ENCODE measurements around the gene HTRA3. TPM values are rescaled to one million over a fixed set of nuclear protein-coding genes. Genes with fewer than 3 reads are reported as not detected.
A peak's percentile ranks its signal among the peaks of the same experiment; 100 is the strongest.

Gene HTRA3
- total RNA-seq, 1 experiment from 2014 or later, result 2.8 TPM

DNA sequence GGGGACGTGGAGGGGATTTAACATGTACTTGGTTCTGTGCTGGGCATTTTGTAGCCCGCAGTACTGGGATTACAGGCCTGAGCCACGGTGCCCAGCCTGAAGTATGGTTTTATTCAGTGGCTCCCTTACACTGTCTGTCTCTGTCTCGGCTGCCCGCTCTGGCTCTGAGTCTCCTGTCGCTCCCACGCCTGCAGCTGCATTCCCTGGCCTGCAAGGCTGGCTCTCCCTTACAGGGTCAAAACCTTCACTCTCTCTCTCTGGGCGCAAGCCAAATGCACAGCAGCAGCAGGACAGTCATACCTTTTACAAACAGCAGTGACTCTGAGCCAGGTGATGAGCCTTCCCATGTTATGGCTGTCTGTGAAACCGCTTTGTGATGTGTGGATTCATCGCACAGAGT is 72.1 kb downstream of the HTRA3 start:
- H3K4me2 ChIP-seq (ENCODE audit: low read length), result no peak overlapping the region
- CTCF ChIA-PET, result no interaction called here
- intact Hi-C loops (cut with micrococcal nuclease), result no loop called here
- ATAC-seq (no peak), DNase-seq (no peak)
- no peak overlapping the region for H2AFZ ChIP-seq (ENCODE audit: low read length)
- H3K4me3 ChIP-seq (ENCODE audit: low read length), result no peak overlapping the region
- H3K27me3 ChIP-seq (ENCODE audit: low read length), result no peaks in the 10 kb centered on the region
- no peaks in the 10 kb centered on the region for H3K36me3 ChIP-seq (ENCODE audit: low read depth, low read length)
- BruUV-seq (replicated peaks), result no TSS peak
- TF ChIP-seq EZH2phosphoT487 (IDR thresholded peaks at IDR 0.05; ENCODE audit: borderline replicate concordance, low read length), result no peak
- TF ChIP-seq EZH2 (IDR thresholded peaks at IDR 0.05; ENCODE audit: low read length, unreplicated experiment), result no peak
- TF ChIP-seq, protein P1, sequence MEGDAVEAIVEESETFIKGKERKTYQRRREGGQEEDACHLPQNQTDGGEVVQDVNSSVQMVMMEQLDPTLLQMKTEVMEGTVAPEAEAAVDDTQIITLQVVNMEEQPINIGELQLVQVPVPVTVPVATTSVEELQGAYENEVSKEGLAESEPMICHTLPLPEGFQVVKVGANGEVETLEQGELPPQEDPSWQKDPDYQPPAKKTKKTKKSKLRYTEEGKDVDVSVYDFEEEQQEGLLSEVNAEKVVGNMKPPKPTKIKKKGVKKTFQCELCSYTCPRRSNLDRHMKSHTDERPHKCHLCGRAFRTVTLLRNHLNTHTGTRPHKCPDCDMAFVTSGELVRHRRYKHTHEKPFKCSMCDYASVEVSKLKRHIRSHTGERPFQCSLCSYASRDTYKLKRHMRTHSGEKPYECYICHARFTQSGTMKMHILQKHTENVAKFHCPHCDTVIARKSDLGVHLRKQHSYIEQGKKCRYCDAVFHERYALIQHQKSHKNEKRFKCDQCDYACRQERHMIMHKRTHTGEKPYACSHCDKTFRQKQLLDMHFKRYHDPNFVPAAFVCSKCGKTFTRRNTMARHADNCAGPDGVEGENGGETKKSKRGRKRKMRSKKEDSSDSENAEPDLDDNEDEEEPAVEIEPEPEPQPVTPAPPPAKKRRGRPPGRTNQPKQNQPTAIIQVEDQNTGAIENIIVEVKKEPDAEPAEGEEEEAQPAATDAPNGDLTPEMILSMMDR (conservative IDR thresholded peaks at IDR 0.05; ENCODE audit: low read depth, low read length), result no peak
- H4K20me1 ChIP-seq (ENCODE audit: low read length), result no peaks in the 10 kb centered on the region
- POLR2A ChIA-PET (ENCODE audit: unreplicated experiment), result no interaction called here
- no peaks in the 10 kb centered on the region for H3K9me2 ChIP-seq (replicated peaks; ENCODE audit: low read length)
- no peak overlapping the region for H3K9ac ChIP-seq (ENCODE audit: low read length)
- H3K9me3 ChIP-seq (ENCODE audit: low read length), result no peaks in the 10 kb centered on the region
- no peak overlapping the region for H3K27ac ChIP-seq (ENCODE audit: low read length)
- H3F3A ChIP-seq (ENCODE audit: low read length, unreplicated experiment), result no peaks in the 10 kb centered on the region
- H3K79me2 ChIP-seq (ENCODE audit: low read length), result no peaks in the 10 kb centered on the region
- peaks cover 3% of the 10 kb centered on the region for H3K4me1 ChIP-seq (ENCODE audit: insufficient read depth, low read length)

DNA sequence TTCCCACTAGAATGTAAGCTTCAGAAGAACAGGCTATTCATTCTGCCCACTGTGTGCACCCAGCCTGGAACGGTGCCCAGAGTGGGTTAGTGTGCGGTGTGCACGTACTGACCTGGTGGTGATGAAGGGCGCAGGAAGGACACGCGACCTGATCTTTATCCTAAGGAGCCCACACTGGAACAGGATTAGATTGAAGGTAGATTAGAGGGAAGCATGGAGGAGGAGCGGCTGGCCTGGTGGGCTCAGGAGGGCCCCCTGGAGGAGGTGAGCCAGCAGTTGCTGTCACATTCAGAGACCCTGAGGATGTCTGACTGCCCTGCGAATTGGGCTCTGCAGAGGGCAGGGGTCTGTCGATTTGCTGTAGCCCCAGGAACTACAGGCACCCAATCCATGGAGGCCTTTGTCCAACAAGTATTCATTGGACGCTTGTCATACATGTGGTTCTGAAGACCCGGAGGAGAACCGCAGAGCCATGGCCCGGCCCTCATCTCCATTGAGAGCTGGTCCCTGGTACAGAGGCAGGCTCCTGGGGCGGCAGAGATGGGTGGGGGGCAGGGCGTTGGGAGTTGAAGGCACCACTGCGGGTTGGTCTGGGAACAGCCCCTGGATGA is 73.2 kb downstream of the HTRA3 start:
- H3K9me3 ChIP-seq (ENCODE audit: low read length), result no peaks in the 10 kb centered on the region
- TF ChIP-seq, protein P1 (conservative IDR thresholded peaks at IDR 0.05; ENCODE audit: low read depth, low read length), result peak; percentile 29; the same call in 1 of the 2 replicates
- TF ChIP-seq EZH2phosphoT487 (IDR thresholded peaks at IDR 0.05; ENCODE audit: borderline replicate concordance, low read length), result no peak
- no peak overlapping the region for H3K4me3 ChIP-seq (ENCODE audit: low read length)
- DNase-seq (no peak), ATAC-seq (no peak)
- no peaks in the 10 kb centered on the region for H3F3A ChIP-seq (ENCODE audit: low read length, unreplicated experiment)
- H3K9ac ChIP-seq (ENCODE audit: low read length), result no peak overlapping the region
- no peak overlapping the region for H3K4me2 ChIP-seq (ENCODE audit: low read length)
- no peaks in the 10 kb centered on the region for H3K79me2 ChIP-seq (ENCODE audit: low read length)
- H4K20me1 ChIP-seq (ENCODE audit: low read length), result no peaks in the 10 kb centered on the region
- intact Hi-C loops (cut with micrococcal nuclease), result no loop called here
- H2AFZ ChIP-seq (ENCODE audit: low read length), result no peak overlapping the region
- ChIA-PET POLR2A (ENCODE audit: unreplicated experiment) (interaction anchor here (0.6 kb wide), 1 partner anchor 204 kb away, joined by 4 read pairs; no protein-coding TSS in a partner anchor), CTCF (no interaction called here)
- H3K27ac ChIP-seq (ENCODE audit: low read length), result no peak overlapping the region
- no TSS peak for BruUV-seq (replicated peaks)
- H3K36me3 ChIP-seq (ENCODE audit: low read depth, low read length), result no peaks in the 10 kb centered on the region
- no peaks in the 10 kb centered on the region for H3K4me1 ChIP-seq (ENCODE audit: insufficient read depth, low read length)
- H3K9me2 ChIP-seq (replicated peaks; ENCODE audit: low read length), result no peaks in the 10 kb centered on the region
- H3K27me3 ChIP-seq (ENCODE audit: low read length), result no peaks in the 10 kb centered on the region

DNA sequence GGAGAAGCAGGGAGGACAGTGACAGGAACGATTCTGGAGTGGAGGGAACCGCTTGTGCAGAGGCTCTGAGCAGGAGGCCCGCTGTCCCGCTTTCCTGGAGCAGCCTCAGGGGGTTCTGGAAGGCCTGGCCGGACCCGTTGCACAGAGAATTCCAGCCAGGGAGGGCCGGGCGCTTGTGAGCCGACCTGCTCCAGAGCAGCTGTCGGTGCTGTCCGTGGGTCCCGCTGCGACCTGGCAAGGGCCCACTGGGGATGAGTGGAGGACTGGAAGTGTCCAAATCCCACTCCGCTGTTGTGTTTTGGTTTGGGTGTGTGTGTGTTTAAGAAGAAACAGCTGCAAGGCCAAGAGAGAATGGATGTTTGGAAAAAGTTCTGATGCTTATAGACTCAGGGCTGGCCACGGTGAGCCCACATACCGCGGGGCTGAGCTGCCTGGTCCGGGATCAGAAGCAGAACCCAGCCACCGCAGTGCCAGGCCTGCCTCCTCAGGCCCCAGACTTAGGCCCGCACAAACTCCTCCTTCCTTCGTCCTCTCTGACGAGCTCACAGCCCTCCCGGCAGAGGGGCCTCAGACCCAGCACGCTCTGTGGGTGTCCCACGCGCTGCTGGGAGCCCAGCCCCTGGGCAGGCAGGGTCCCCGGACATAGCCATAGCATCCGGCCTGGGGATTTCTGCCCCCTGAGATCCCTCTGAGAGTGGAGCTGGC is 73.9 kb downstream of the HTRA3 start:
- no peak overlapping the region for H2AFZ ChIP-seq (ENCODE audit: low read length)

More for the DNA sequence above, 73.9 kb downstream of the HTRA3 start:
- H3K79me2 ChIP-seq (ENCODE audit: low read length), result no peaks in the 10 kb centered on the region
- H3K9me2 ChIP-seq (replicated peaks; ENCODE audit: low read length), result no peaks in the 10 kb centered on the region
- DNase-seq (no peak), ATAC-seq (no peak)
- BruUV-seq (replicated peaks), result no TSS peak
- no peaks in the 10 kb centered on the region for H3K4me1 ChIP-seq (ENCODE audit: insufficient read depth, low read length)
- H3K9me3 ChIP-seq (ENCODE audit: low read length), result no peaks in the 10 kb centered on the region
- H3F3A ChIP-seq (ENCODE audit: low read length, unreplicated experiment), result no peaks in the 10 kb centered on the region
- H3K4me2 ChIP-seq (ENCODE audit: low read length), result no peak overlapping the region
- H3K4me3 ChIP-seq (ENCODE audit: low read length), result no peak overlapping the region
- intact Hi-C loops (cut with micrococcal nuclease), result no loop called here
- H3K27ac ChIP-seq (ENCODE audit: low read length), result no peak overlapping the region
- H3K27me3 ChIP-seq (ENCODE audit: low read length), result no peaks in the 10 kb centered on the region
- TF ChIP-seq EZH2 (IDR thresholded peaks at IDR 0.05; ENCODE audit: low read length, unreplicated experiment) (no peak), EZH2phosphoT487 (IDR thresholded peaks at IDR 0.05; ENCODE audit: borderline replicate concordance, low read length) (no peak)
- TF ChIP-seq, protein P1 (conservative IDR thresholded peaks at IDR 0.05; ENCODE audit: low read depth, low read length), result no peak
- no peaks in the 10 kb centered on the region for H3K36me3 ChIP-seq (ENCODE audit: low read depth, low read length)
- ChIA-PET POLR2A (ENCODE audit: unreplicated experiment) (interaction anchor here (0.6 kb wide), 1 partner anchor 204 kb away, joined by 4 read pairs; no protein-coding TSS in a partner anchor), CTCF (no interaction called here)
- no peak overlapping the region for H3K9ac ChIP-seq (ENCODE audit: low read length)
- no peaks in the 10 kb centered on the region for H4K20me1 ChIP-seq (ENCODE audit: low read length)
